Natural killer cell (primary cell): ENCODE results near the gene NRIP1. TPM values are rescaled to one million over a fixed set of nuclear protein-coding genes. Genes with fewer than 3 reads are reported as not detected.
"Not testable (repeated sequence)": the region's sequence is repeated elsewhere in the genome, so short reads cannot be mapped to it uniquely, and the experiment has no call there.

Source experiments
- ATAC-seq, 3 donors: fragments of 150-1000 bp in 2 of 3; fragments of 200-7000 bp in 1 of 3; cut with Tn5 transposase; 1 replicate in 1 of 3; 2 replicates in 2 of 3; pipeline ENCODE4 v1.10.0; 2021; ENCODE audit warnings: mild to moderate bottlenecking in 2 of 3, moderate library complexity in 2 of 3
- DNase-seq, 2 donors: peaks; one replicate each; pipeline versions ENCODE4 v3.0.0 to v3.0.0-alpha.2; 2013 to 2021; ENCODE audit warnings: mixed read lengths in 1 of 2
- H3K27ac ChIP-seq: one replicate; pipeline ENCODE4 v1.5.1; 2013; ENCODE audit warnings: mild to moderate bottlenecking, low read length
- H3K27me3 ChIP-seq: one replicate; pipeline ENCODE4 v1.6.1; 2013; ENCODE audit warnings: low read length; ENCODE audit not compliant: control insufficient read depth, insufficient read depth
- H3K36me3 ChIP-seq: one replicate; pipeline ENCODE4 v1.6.1; 2013; ENCODE audit warnings: low read length; ENCODE audit not compliant: control insufficient read depth, insufficient read depth
- H3K4me1 ChIP-seq: one replicate; pipeline ENCODE4 v1.6.1; 2013; ENCODE audit warnings: low read length; ENCODE audit not compliant: control insufficient read depth, insufficient read depth
- H3K4me3 ChIP-seq: one replicate; pipeline ENCODE4 v1.5.1; 2013; ENCODE audit warnings: low read length
- H3K9me3 ChIP-seq: one replicate; pipeline ENCODE4 v1.6.1; 2013; ENCODE audit warnings: low read length; ENCODE audit not compliant: control insufficient read depth, insufficient read depth
- H3K27ac Mint-ChIP-seq, 2 donors: one replicate each; pipeline ENCODE4 v1.8.0; 2022; ENCODE audit warnings: mild to moderate bottlenecking in 2 of 2, mixed read lengths in 2 of 2, moderate library complexity in 1 of 2
- H3K27me3 Mint-ChIP-seq, 2 donors: one replicate each; pipeline ENCODE4 v1.8.0; 2022; ENCODE audit warnings: low read depth in 2 of 2, mixed read lengths in 2 of 2
- H3K36me3 Mint-ChIP-seq: one replicate; pipeline ENCODE4 v1.8.0; 2022; ENCODE audit warnings: mixed read lengths
- H3K4me1 Mint-ChIP-seq, 2 donors: one replicate each; pipeline ENCODE4 v1.8.0; 2022; ENCODE audit warnings: mixed read lengths in 2 of 2
- H3K4me3 Mint-ChIP-seq: one replicate; pipeline ENCODE4 v1.8.0; 2022; ENCODE audit warnings: mild to moderate bottlenecking, moderate library complexity, mixed read lengths
- H3K9me3 Mint-ChIP-seq, 2 donors: one replicate each; pipeline ENCODE4 v1.8.0; 2022; ENCODE audit warnings: mixed read lengths in 2 of 2
- WGBS: methylation state at CpG from one replicate; pipeline ENCODE4 v1.1.7; 2013; ENCODE audit warnings: missing lambda C conversion rate; ENCODE audit not compliant: insufficient coverage; 5-methylcytosine and 5-hydroxymethylcytosine counted together
- intact Hi-C: fragments of 100-400 bp; cut with micrococcal nuclease; formaldehyde crosslinking; loops from one replicate; pipeline ENCODE4 v1.14.2; 2022
- total RNA-seq, 4 donors: library from RNA; stranded (reverse); fragments of 120-200 nt in 1 of 4; gene quantifications; one replicate each; pipeline versions ENCODE4 v1.2.3 to v1.2.4, GENCODE V29; 2013 to 2022
- TF ChIP-seq, protein P1 (sequence below): fragments of 200-600 bp; IDR thresholded peaks from one replicate; pipeline ENCODE4 v1.8.0; 2022; ENCODE audit warnings: antibody characterized with exemption

NRIP1 gene
- total RNA-seq, 3 donors from 2014 or later (not counting 1 experiment from before 2014, with no cell fraction given), result 42.4 to 46.8 (median 42.6) TPM

DNA sequence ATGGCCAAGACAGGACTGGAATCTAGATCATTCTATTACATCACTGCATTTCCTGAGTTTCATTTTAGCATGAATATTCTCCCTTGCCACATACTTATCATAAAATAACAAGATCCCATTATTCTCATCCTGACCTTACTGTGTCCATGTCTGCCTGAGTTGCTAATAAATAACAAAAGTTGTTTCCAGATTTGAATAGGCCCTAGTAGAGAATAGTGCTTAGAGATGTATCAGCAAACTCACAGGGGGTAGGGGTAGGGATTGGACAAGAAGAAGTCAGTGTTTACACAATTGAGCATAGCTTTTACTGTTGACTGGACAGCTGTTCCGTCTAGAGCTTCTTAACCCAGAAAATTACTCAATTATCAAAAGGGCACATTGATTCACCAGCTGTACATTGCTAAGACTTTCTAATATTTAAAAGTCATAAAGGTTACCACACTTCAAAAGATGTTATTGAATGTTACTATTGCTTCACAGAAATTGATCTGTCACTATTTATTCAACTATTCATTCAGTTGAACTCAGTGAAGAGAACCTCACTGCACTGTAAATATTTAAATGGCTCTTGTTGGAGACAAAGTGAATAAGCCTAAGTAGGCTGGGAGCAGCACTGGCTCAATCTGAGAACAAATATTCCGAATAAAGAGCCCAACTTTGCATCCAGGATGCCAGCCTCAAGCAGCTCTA is 121.9 kb downstream of the NRIP1 start:
- no peak for ATAC-seq
- H3K27me3 Mint-ChIP-seq, result no peaks in the 10 kb centered on the region
- TF ChIP-seq, protein P1, sequence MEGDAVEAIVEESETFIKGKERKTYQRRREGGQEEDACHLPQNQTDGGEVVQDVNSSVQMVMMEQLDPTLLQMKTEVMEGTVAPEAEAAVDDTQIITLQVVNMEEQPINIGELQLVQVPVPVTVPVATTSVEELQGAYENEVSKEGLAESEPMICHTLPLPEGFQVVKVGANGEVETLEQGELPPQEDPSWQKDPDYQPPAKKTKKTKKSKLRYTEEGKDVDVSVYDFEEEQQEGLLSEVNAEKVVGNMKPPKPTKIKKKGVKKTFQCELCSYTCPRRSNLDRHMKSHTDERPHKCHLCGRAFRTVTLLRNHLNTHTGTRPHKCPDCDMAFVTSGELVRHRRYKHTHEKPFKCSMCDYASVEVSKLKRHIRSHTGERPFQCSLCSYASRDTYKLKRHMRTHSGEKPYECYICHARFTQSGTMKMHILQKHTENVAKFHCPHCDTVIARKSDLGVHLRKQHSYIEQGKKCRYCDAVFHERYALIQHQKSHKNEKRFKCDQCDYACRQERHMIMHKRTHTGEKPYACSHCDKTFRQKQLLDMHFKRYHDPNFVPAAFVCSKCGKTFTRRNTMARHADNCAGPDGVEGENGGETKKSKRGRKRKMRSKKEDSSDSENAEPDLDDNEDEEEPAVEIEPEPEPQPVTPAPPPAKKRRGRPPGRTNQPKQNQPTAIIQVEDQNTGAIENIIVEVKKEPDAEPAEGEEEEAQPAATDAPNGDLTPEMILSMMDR, result no peak
- intact Hi-C loops, result no loop called here
- Histone ChIP-seq H3K27ac (no peak overlapping the region), H3K36me3 (no peaks in the 10 kb centered on the region), H3K4me3 (no peak overlapping the region), H3K27me3 (no peaks in the 10 kb centered on the region), H3K9me3 (no peaks in the 10 kb centered on the region), H3K4me1 (no peaks in the 10 kb centered on the region)
- 86% methylated on average over 2 of the region's 2 CpGs for WGBS
- H3K27ac Mint-ChIP-seq, result no peak overlapping the region
- H3K4me1 Mint-ChIP-seq, result no peaks in the 10 kb centered on the region
- H3K4me3 Mint-ChIP-seq, result no peak overlapping the region
- H3K9me3 Mint-ChIP-seq, result peaks cover 0 to 4% of the 10 kb centered on the region in 2 donors
- DNase-seq, result no peak
- H3K36me3 Mint-ChIP-seq, result no peaks in the 10 kb centered on the region

DNA sequence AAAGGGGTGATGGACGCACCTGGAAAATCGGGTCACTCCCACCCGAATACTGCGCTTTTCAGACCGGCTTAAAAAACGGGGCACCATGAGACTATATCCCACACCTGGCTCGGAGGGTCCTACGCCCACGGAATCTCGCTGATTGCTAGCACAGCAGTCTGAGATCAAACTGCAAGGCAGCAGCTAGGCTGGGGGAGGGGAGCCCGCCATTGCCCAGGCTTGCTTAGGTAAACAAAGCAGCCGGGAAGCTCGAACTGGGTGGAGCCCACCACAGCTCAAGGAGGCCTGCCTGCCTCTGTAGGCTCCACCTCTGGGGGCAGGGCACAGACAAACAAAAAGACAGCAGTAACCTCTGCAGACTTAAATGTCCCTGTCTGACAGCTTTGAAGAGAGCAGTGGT is 137.5 kb downstream of the NRIP1 start:
- DNase-seq, H3K4me3 ChIP-seq, H3K36me3 Mint-ChIP-seq, H3K4me3 Mint-ChIP-seq, H3K4me1 Mint-ChIP-seq, H3K9me3 ChIP-seq, H3K4me1 ChIP-seq, H3K27me3 ChIP-seq, H3K36me3 ChIP-seq, H3K9me3 Mint-ChIP-seq, intact Hi-C loops, H3K27ac Mint-ChIP-seq, H3K27ac ChIP-seq, ATAC-seq: not testable (repeated sequence)
- 98% methylated on average over 10 of the region's 13 CpGs for WGBS
- peaks cover 3 to 14% of the 10 kb centered on the region in 2 donors for H3K27me3 Mint-ChIP-seq

DNA sequence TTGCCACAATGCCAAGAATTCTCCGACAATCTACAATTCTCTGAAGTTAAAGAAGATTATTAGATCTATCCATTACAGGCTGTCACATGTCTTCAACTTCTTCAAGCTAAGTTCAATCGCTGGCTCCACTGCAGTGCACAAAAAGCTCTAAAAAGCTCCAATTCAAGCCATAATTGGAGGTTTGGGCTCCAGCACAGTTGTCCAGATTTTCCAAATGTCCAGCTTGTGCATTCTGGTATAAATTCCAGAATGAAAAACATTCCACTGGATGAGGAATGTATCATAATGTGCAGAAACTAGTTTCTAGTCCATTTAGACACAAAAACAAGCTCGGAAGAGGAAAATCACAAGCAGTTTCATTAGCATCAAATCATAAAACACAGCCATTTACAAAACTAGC is 138.6 kb downstream of the NRIP1 start:
- intact Hi-C loops, result no loop called here
- Histone ChIP-seq H3K9me3 (no peaks in the 10 kb centered on the region), H3K36me3 (no peaks in the 10 kb centered on the region), H3K4me1 (no peaks in the 10 kb centered on the region), H3K27me3 (no peaks in the 10 kb centered on the region), H3K27ac (no peak overlapping the region), H3K4me3 (no peak overlapping the region)
- Mint-ChIP-seq H3K4me1 (no peaks in the 10 kb centered on the region), H3K9me3 (no peaks in the 10 kb centered on the region), H3K27me3 (peaks cover 3 to 14% of the 10 kb centered on the region in 2 donors), H3K36me3 (no peaks in the 10 kb centered on the region), H3K27ac (no peak overlapping the region), H3K4me3 (no peak overlapping the region)
- TF ChIP-seq, protein P1, result no peak
- WGBS, result 84% methylated on average over 3 of the region's 3 CpGs
- DNase-seq (no peak), ATAC-seq (no peak)

DNA sequence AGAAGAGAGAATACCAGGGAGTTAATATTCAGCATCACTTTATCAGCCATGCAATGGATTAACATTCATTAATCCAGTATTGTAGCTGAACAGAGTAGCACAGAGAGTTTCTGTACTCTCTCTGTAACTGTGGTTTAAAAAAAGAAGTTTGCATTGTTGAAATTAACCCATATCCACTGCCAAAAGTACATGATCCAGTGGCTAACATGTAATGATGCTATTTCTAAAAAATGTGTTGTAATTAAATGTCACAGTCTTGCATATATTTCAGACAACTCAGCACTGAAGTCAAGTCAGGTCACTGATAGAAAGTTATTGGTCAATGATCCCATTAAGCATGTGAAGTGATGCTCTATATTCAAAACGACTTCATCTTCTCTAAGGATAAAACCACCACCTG is 141.3 kb downstream of the NRIP1 start:
- Mint-ChIP-seq H3K27me3 (peaks cover 3 to 14% of the 10 kb centered on the region in 2 donors), H3K4me3 (no peak overlapping the region), H3K9me3 (no peaks in the 10 kb centered on the region), H3K36me3 (no peaks in the 10 kb centered on the region), H3K4me1 (no peaks in the 10 kb centered on the region), H3K27ac (no peak overlapping the region)
- H3K27ac ChIP-seq, result no peak overlapping the region
- no peaks in the 10 kb centered on the region for H3K36me3 ChIP-seq
- no peaks in the 10 kb centered on the region for H3K9me3 ChIP-seq
- no peaks in the 10 kb centered on the region for H3K4me1 ChIP-seq
- WGBS, result no CpG with 5 or more reads among the region's 1 CpG
- TF ChIP-seq, protein P1, result no peak
- intact Hi-C loops, result no loop called here
- no peak overlapping the region for H3K4me3 ChIP-seq
- H3K27me3 ChIP-seq, result no peaks in the 10 kb centered on the region
- no peak for ATAC-seq
- no peak for DNase-seq
